Stimulated activated CD4-positive, alpha-beta T cell treated with anti-CD3 and anti-CD28 coated beads, TNF-alpha, amount 100 ng/mL, for 1 hour (primary cell): ENCODE measurements around the gene EPS8L1.
A peak's percentile ranks its signal among the peaks of the same experiment; 100 is the strongest.
"Not testable (repeated sequence)": the region's sequence is repeated elsewhere in the genome, so short reads cannot be mapped to it uniquely, and the experiment has no call there.

Experiments
- DNase-seq, 3 donors: peaks; one replicate each; pipeline ENCODE4 v3.0.0-alpha.2; 2020; ENCODE audit warnings: low read depth in 3 of 3, low spot score in 1 of 3

The EPS8L1 gene

GRCh38 chr19:55048446-55048845 is 27.2 kb upstream of the EPS8L1 start:
- no peak for DNase-seq

- DNase-seq, result no peak
Observed at GRCh38 chr19:55050749-55051532, 24.7 kb upstream of the EPS8L1 start.

- DNase-seq, result no peak
Observed at GRCh38 chr19:55053735-55054134, 21.9 kb upstream of the EPS8L1 start.

GRCh38 chr19:55056827-55057226 is 18.8 kb upstream of the EPS8L1 start:
- DNase-seq, result no peak

GRCh38 chr19:55058781-55059610 is 16.7 kb upstream of the EPS8L1 start:
- DNase-seq, result no peak

- not testable (repeated sequence) for DNase-seq
Observed at GRCh38 chr19:55060287-55060686, 15.4 kb upstream of the EPS8L1 start.

- DNase-seq, result peak; percentile 94 to 100 (median 96)
Observed at GRCh38 chr19:55062735-55063491, 12.8 kb upstream of the EPS8L1 start, which contains the start of gene RDH13. Gene RDH13, minus strand, starts transcription at chr19:55063148. Its CDS starts 116 bp downstream, at chr19:55063032.

DNA sequence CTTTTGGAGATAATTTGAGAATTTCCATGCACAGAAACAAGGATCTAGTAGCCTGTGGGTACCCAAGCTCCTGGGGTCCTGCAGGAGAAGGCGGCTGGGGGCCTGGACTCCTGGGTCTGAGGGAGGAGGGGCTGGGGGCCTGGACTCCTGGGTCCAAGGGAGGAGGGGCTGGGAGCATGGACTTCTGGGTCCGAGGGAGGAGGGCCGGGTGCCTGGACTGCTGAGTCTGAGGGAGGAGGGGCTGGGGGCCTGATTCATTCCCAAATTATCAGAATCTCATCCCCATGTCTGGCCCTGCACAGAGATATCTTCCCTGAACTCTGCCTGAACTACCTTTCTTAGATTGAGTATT is 12.2 kb upstream of the EPS8L1 start:
- DNase-seq, result no peak

DNA sequence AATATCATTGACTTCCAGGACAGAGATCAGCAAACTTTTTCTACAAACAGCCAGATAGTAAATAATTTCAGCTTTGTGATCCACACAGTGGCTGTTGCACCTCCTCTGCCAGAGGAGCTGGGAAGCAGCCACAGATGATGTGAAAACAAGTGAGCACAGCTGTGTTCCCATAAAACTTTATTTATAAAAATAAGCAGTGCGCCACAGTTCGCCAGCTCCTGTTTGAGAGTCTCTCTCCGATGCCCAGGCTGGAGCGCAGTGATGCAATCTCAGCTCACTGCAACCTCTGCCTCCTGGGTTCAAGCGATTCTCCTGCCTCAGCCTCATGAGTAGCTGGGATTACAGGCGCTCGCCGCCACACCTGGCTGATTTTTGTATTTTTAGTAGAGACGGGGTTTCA is 10.2 kb upstream of the EPS8L1 start:
- DNase-seq, result not testable (repeated sequence)

- DNase-seq, result no peak
Observed at GRCh38 chr19:55066107-55066709, 9.5 kb upstream of the EPS8L1 start.

DNA sequence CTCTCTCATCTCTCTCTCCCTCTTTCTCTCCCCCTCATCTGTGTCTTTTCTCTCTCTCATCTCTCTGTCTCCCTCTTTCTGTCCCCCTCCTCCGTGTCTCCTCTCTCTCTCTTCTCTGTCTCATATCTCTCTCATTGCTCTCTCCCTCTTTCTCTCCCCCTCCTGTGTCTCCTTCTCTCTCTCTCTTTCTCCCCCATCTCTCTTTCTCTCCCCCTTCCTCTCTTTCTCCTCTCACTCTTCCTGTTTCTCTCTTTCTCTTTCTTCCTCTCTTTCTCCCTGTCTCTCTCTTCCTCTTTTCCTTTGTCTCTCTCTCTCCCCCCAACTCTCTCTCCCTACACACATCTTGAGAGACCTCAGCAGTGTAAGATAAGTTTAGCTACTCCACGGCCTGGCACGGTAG is 7.8 kb upstream of the EPS8L1 start:
- DNase-seq, result no peak

GRCh38 chr19:55068950-55069864 is 6.5 kb upstream of the EPS8L1 start:
- no peak for DNase-seq

GRCh38 chr19:55069865-55070197 is 5.8 kb upstream of the EPS8L1 start:
- DNase-seq, result no peak

DNA sequence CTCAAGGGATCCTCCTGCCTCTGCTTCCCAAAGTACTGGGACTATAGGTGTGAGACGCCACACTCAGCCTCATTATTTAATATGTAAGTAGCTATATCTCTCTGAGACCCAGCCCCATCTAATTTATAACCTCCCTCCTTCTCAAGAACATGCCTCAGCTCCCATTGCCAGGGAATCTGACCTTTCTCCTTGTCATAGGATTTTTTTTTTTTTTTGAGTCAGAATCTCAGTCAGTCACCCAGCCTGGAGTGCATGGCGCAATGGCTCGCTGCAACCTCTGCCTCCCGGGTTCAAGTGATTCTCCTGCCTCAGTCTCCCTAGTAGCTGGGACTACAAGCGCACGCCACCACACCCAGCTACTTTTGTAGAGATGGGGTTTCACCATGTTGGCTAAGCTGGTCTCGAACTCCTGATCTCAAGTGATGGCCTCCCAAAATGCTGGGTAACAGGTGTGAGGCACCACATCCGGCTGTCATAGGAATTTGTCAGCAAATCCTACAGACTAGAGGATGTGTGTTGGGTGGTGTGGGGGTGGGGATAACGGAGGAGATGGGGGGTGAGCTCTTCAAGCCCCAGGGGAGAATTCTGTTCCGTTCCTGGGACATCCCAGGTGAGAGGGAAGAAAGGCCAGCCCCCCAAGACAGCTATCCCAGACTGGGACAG is 5.1 kb upstream of the EPS8L1 start:
- DNase-seq, result no peak

DNA sequence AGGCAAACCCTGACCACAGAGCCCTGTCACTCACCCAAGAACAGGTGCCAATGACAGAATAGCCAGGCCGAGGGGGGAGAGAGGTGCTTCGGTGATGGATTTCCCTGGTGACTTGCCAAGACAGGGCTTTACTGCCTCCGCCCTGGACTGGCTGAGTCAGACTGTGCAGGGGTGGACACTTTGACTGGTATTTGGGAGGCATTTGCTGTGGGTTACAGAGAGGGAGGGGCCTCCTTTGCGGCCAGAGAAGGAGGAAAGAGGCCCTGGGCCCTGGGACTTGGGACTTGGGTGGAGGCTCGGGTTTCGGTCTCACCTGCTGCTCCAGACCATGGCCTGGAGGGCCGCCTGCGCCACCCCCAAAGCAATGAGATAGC is 4.6 kb upstream of the EPS8L1 start:
- DNase-seq, result no peak

DNA sequence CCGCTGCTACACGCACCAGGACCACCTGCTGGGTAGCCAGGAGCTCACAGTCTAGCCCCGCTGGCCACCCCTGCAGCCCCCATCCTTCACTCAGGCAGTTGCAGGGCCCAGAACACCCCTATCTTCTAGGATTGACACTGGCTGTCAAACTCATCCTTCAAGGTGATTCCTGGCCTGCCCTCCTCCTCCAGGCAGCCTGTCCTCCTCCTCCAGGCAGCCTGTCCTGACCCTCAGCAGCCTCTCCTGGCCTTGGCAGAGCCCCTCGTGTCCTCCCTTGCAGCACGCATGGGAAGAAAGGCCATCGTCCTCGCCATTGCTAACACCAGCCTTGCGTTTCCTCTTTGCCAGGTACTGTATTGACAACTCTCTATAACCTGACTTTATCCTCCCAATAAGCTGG is 3.8 kb upstream of the EPS8L1 start:
- no peak for DNase-seq

DNA sequence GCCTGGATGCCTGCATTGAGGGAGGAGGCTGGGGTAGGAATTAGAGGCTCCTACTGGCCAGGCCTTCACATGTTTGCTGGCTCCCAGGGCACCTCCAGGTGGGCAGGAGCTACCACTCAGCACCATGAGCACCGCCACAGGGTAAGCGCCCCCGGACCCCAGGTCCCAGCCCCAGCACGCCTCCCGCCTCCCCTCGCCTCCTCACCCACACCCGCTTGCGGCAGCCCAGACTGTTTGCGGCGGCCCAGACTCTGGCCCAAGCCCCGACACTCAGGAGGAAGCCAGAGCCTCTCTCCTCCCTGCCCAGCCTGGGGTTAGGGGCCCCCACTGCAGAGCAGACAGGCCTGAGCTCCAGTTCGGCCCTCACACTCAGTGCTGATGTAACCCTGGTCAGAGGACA is 652 bp downstream of the EPS8L1 start:
- no peak for DNase-seq

GRCh38 chr19:55077106-55077505 is 1.4 kb downstream of the EPS8L1 start:
- DNase-seq, result no peak

DNA sequence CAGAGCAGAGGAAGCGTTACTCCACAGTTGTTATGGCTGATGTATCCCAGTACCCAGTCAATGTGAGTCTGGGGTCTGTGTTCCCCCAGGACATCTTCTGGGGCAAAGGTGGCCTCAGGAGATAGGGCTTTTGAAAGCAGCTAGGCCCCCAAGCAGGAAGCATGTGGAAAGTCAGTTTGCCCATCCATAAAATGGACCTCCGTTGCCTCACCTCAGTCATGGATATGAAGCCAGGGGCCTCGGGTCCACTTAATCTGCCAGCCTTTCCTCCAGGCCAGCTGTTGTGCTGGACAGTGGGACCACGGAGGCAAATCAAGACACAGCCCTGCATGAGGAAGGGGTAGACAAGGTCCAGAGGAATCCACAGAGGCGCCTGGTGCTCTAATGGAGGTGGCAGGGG is 3.3 kb downstream of the EPS8L1 start:
- no peak for DNase-seq
